Fibroblast of lung (primary cell): ENCODE results near the gene VTCN1.

Experiments used
- CTCF ChIP-seq, 2 donors: IDR thresholded peaks in 1 of 2; conservative IDR thresholded peaks in 1 of 2; 1 replicate in 1 of 2; 2 replicates in 1 of 2; pipeline ENCODE4 v1.5.1; 2011 to 2012; ENCODE audit warnings: low read length in 2 of 2, control low read depth in 1 of 2, inconsistent platforms in 1 of 2, low read depth in 1 of 2, mild to moderate bottlenecking in 1 of 2
- EZH2 ChIP-seq: IDR thresholded peaks from 2 replicates; pipeline ENCODE4 v1.5.1; 2012; ENCODE audit warnings: low read length, control low read depth, mild to moderate bottlenecking; ENCODE audit errors: missing control alignments

- TF ChIP-seq CTCF (conservative IDR thresholded peaks at IDR 0.05 in 1 of 2, IDR thresholded peaks at IDR 0.05 in 1 of 2; ENCODE audit: low read depth in 1 of 2, low read length in 2 of 2) (no peak), EZH2 (no peak)
These were observed 105.0 kb downstream of the VTCN1 start for GRCh38 chr1:117105722-117106121.
